ENCODE results near the gene SF3A1.

Gene SF3A1

GRCh38 chr22:30335236-30335635 is 21.5 kb downstream of the SF3A1 start:
- DNase-seq: no peak
- no peaks in the 10 kb centered on the region for H3K9me2 ChIP-seq (replicated peaks; ENCODE audit: insufficient read depth, low read length)
- H3K4me3 ChIP-seq (ENCODE audit: low read length): no peak overlapping the region
- H3K79me2 ChIP-seq (ENCODE audit: low read length): no peaks in the 10 kb centered on the region
- H2AFZ ChIP-seq (ENCODE audit: low read length): no peak overlapping the region
- no peak overlapping the region for H3K4me2 ChIP-seq (ENCODE audit: low read depth, low read length)
- peaks cover 19% of the 10 kb centered on the region for H3K36me3 ChIP-seq (replicated peaks; ENCODE audit: insufficient read depth, low read length)
- H4K20me1 ChIP-seq (ENCODE audit: insufficient read depth, low read length): no peaks in the 10 kb centered on the region
- no peaks in the 10 kb centered on the region for H3K9me3 ChIP-seq (replicated peaks; ENCODE audit: insufficient read depth, low read length)
- H3K27me3 ChIP-seq (replicated peaks; ENCODE audit: insufficient read depth, low read length): no peaks in the 10 kb centered on the region
- no peak for TF ChIP-seq CTCF (IDR thresholded peaks at IDR 0.05; ENCODE audit: low read length)
- no peak for TF ChIP-seq EZH2 (optimal IDR thresholded peaks at IDR 0.05; ENCODE audit: low read depth, low read length)
- TF ChIP-seq EZH2phosphoT487 (IDR thresholded peaks at IDR 0.05; ENCODE audit: low read length): no peak
- no peak overlapping the region for H3K27ac ChIP-seq (ENCODE audit: low read length)
- no peak overlapping the region for H3K9ac ChIP-seq (ENCODE audit: low read length)
- H3K4me1 ChIP-seq (ENCODE audit: low read length): no peaks in the 10 kb centered on the region
- no peaks in the 10 kb centered on the region for H3F3A ChIP-seq (ENCODE audit: insufficient read depth, low read length)

DNA sequence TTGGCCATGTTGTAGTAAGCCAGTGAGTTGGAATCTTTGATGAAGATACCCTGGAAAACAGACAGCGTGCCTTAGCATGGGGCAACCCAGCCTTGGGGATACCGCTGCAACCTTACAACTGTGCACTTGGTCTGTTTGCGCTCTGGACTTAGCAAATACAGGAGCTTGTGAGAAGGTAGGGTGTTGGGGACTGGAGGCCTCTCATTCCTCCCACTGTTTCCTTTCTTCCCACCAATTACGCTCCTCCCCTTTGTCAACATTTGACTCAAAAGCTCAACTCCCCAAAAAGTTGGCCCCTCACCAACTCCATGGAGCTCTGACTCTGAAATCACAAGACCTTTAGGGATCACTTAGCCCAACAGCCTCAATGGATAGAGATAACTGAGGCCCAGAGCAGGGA is 22.0 kb downstream of the SF3A1 start:
- Histone ChIP-seq H3K79me2 (ENCODE audit: low read length) (no peaks in the 10 kb centered on the region), H2AFZ (ENCODE audit: low read length) (no peak overlapping the region), H3K36me3 (replicated peaks; ENCODE audit: insufficient read depth, low read length) (peaks cover 19% of the 10 kb centered on the region), H3K27me3 (replicated peaks; ENCODE audit: insufficient read depth, low read length) (no peaks in the 10 kb centered on the region), H3K4me1 (ENCODE audit: low read length) (no peaks in the 10 kb centered on the region), H3K27ac (ENCODE audit: low read length) (no peak overlapping the region), H3K9ac (ENCODE audit: low read length) (no peak overlapping the region), H4K20me1 (ENCODE audit: insufficient read depth, low read length) (no peaks in the 10 kb centered on the region), H3K4me3 (ENCODE audit: low read length) (no peak overlapping the region), H3K9me2 (replicated peaks; ENCODE audit: insufficient read depth, low read length) (no peaks in the 10 kb centered on the region), H3K9me3 (replicated peaks; ENCODE audit: insufficient read depth, low read length) (no peaks in the 10 kb centered on the region), H3F3A (ENCODE audit: insufficient read depth, low read length) (no peaks in the 10 kb centered on the region), H3K4me2 (ENCODE audit: low read depth, low read length) (no peak overlapping the region)
- DNase-seq: no peak
- no peak for TF ChIP-seq EZH2 (optimal IDR thresholded peaks at IDR 0.05; ENCODE audit: low read depth, low read length)
- no peak for TF ChIP-seq CTCF (IDR thresholded peaks at IDR 0.05; ENCODE audit: low read length)
- no peak for TF ChIP-seq EZH2phosphoT487 (IDR thresholded peaks at IDR 0.05; ENCODE audit: low read length)

DNA sequence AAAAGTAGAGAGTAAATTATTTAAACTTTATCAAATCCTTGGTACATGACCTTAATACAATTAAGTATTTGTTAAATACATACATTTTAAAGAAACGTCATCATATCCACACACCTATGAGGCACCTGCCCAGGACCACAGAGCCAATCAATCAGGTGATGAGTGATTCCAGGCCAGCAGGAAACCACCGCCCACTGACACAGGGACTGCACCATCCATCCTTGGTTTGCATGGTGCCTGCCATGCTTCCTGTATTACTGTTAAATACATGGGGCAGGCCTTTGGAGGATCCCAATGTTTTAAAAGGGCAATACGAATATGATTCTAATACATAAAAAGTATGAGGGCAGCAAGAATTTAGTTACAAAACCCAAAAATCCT is 23.0 kb downstream of the SF3A1 start:
- no peaks in the 10 kb centered on the region for H3K4me1 ChIP-seq (ENCODE audit: low read length)
- no peaks in the 10 kb centered on the region for H4K20me1 ChIP-seq (ENCODE audit: insufficient read depth, low read length)
- no peaks in the 10 kb centered on the region for H3K9me2 ChIP-seq (replicated peaks; ENCODE audit: insufficient read depth, low read length)
- no peaks in the 10 kb centered on the region for H3K9me3 ChIP-seq (replicated peaks; ENCODE audit: insufficient read depth, low read length)
- H3K36me3 ChIP-seq (replicated peaks; ENCODE audit: insufficient read depth, low read length): peaks cover 13% of the 10 kb centered on the region
- no peaks in the 10 kb centered on the region for H3K79me2 ChIP-seq (ENCODE audit: low read length)
- H3K27me3 ChIP-seq (replicated peaks; ENCODE audit: insufficient read depth, low read length): no peaks in the 10 kb centered on the region
- H3K9ac ChIP-seq (ENCODE audit: low read length): no peak overlapping the region
- DNase-seq: no peak
- H3F3A ChIP-seq (ENCODE audit: insufficient read depth, low read length): no peaks in the 10 kb centered on the region
- no peak overlapping the region for H3K27ac ChIP-seq (ENCODE audit: low read length)
- no peak overlapping the region for H2AFZ ChIP-seq (ENCODE audit: low read length)
- H3K4me2 ChIP-seq (ENCODE audit: low read depth, low read length): no peak overlapping the region
- no peak overlapping the region for H3K4me3 ChIP-seq (ENCODE audit: low read length)
- TF ChIP-seq EZH2 (optimal IDR thresholded peaks at IDR 0.05; ENCODE audit: low read depth, low read length): no peak
- TF ChIP-seq CTCF (IDR thresholded peaks at IDR 0.05; ENCODE audit: low read length): no peak
